Activated T-helper 1 cell treated with anti-CD3 and anti-CD28 coated beads, Interleukin-12 subunit alpha, Interleukin-12 subunit beta, Interleukin-2, Interleukin-4 antibody, amounts not matched to agents 30 ng/mL and 10 ng/mL and 1 ng/mL, durations not matched to agents 14 hours and 24 hours and 36 hours (primary cell): ENCODE results near the gene LEAP2. TPM values are rescaled to one million over a fixed set of nuclear protein-coding genes. Genes with fewer than 3 reads are reported as not detected.

ENCODE experiments used
- DNase-seq: peaks from one replicate; pipeline ENCODE4 v3.0.0; 2021; ENCODE audit warnings: low spot score
- H3K27ac Mint-ChIP-seq: one replicate; pipeline ENCODE4 v1.8.0; 2021; ENCODE audit warnings: mild to moderate bottlenecking, mixed read lengths
- H3K27me3 Mint-ChIP-seq: one replicate; pipeline ENCODE4 v1.8.0; 2022; ENCODE audit warnings: mild to moderate bottlenecking, moderate library complexity, mixed read lengths; ENCODE audit not compliant: insufficient read depth
- H3K36me3 Mint-ChIP-seq: one replicate; pipeline ENCODE4 v1.8.0; 2021; ENCODE audit warnings: low read depth, mixed read lengths
- H3K4me1 Mint-ChIP-seq: one replicate; pipeline ENCODE4 v1.8.0; 2021; ENCODE audit warnings: low read depth, mixed read lengths
- H3K4me3 Mint-ChIP-seq: one replicate; pipeline ENCODE4 v1.8.0; 2021; ENCODE audit warnings: mild to moderate bottlenecking, moderate library complexity, mixed read lengths
- H3K9me3 Mint-ChIP-seq: one replicate; pipeline ENCODE4 v1.8.0; 2021; ENCODE audit warnings: mixed read lengths
- intact Hi-C: fragments of 100-400 bp; cut with micrococcal nuclease; formaldehyde crosslinking; loops from one replicate; pipeline ENCODE4 v1.15.1; 2024
- total RNA-seq: library from RNA; stranded (reverse); gene quantifications from 2 replicates; pipeline ENCODE4 v1.2.3, GENCODE V29; 2022

Gene LEAP2
- total RNA-seq, 1 donor from 2014 or later, result 4.9 TPM

DNA sequence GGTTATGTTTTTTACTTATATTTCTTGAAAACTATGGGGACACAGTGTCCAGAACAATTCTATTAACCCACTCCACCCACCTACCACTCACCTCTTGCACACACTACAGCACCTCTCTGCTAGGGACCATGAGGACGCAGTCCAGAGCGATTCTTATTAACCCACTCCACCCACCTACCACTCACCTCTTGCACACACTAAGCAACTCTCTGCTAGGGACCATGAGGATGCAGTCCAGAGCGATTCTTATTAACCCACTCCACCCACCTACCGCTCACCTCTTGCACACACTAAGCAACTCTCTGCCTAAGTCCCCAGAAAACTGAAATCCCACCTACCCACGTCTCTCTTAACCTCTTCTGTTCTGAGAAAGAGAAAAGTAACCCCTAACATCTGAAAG lies 40.9 kb upstream of the LEAP2 start:
- Mint-ChIP-seq H3K27ac (no peak overlapping the region), H3K27me3 (peaks cover 38% of the 10 kb centered on the region), H3K4me3 (peak overlapping the region; percentile 50), H3K4me1 (peaks cover 21% of the 10 kb centered on the region), H3K36me3 (peaks cover 2% of the 10 kb centered on the region), H3K9me3 (no peaks in the 10 kb centered on the region)
- DNase-seq, result no peak
- intact Hi-C loops, result no loop called here

DNA sequence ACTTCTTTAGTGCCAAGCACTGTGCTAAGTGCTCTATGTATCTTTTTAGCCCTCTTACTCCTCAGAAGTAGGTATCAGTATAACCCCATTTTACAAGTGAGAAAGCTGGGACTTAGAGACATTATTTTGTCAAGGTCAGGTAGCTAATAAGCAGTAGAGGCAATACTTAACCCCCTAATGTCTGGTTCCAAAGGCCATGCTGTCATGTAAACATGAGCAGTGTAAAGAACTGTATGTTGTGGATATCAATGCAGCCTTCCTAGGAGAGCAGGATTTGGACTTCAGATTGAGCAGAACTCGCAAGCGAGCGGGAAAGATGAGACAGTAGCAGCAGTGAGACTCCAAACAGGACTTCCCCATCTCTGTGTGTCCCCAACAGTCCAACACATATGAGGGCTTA lies 39.4 kb upstream of the LEAP2 start:
- no peaks in the 10 kb centered on the region for H3K9me3 Mint-ChIP-seq
- intact Hi-C loops, result no loop called here
- peaks cover 2% of the 10 kb centered on the region for H3K36me3 Mint-ChIP-seq
- H3K27me3 Mint-ChIP-seq, result peaks cover 25% of the 10 kb centered on the region
- H3K4me3 Mint-ChIP-seq, result no peak overlapping the region
- DNase-seq, result no peak
- no peak overlapping the region for H3K27ac Mint-ChIP-seq
- peaks cover 16% of the 10 kb centered on the region for H3K4me1 Mint-ChIP-seq

DNA sequence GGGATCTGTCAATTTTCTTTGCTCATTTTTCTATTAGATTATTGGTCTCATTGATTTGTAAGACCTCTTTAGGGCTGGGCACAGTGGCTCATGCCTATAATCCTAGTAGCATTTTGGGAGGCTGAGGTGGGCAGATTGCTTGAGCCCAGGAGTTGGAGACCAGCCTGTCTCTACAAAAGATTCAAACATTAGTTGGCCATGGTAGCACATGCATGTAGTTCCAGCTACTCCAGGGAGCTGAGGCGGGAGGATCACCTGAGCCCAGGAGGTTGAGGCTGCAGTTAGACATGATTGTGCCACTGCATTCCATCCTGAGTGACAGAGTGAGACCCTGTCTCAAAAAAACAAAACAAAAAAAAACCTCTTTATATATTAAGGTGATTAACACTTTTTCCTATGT lies 36.6 kb upstream of the LEAP2 start:
- no peaks in the 10 kb centered on the region for H3K36me3 Mint-ChIP-seq
- DNase-seq, result no peak
- H3K27me3 Mint-ChIP-seq, result peaks cover 9% of the 10 kb centered on the region
- H3K9me3 Mint-ChIP-seq, result no peaks in the 10 kb centered on the region
- no peaks in the 10 kb centered on the region for H3K4me1 Mint-ChIP-seq
- no peak overlapping the region for H3K27ac Mint-ChIP-seq
- intact Hi-C loops, result no loop called here
- H3K4me3 Mint-ChIP-seq, result no peak overlapping the region

DNA sequence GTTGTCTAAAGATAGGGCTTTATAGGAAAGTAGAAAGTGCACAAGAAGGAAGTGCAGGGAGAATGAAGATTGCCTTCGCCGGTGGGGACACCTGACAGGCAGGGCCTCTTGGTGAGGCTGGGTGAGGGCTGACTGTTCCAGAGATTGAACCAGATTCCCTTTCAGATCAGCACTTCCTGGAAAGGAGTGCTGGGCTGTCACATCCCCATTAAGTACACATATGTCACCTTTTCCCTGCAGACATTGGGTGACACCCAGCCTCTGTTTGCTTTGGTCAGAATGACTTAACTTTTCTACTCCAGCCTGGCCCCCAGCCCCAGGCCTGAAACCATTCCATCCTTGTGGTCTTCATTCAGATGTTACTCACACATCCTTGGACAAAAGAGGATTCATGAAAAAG lies 35.6 kb upstream of the LEAP2 start:
- H3K36me3 Mint-ChIP-seq, result no peaks in the 10 kb centered on the region
- no peaks in the 10 kb centered on the region for H3K4me1 Mint-ChIP-seq
- DNase-seq, result no peak
- H3K4me3 Mint-ChIP-seq, result no peak overlapping the region
- no peaks in the 10 kb centered on the region for H3K9me3 Mint-ChIP-seq
- intact Hi-C loops, result no loop called here
- no peak overlapping the region for H3K27ac Mint-ChIP-seq
- peaks cover 6% of the 10 kb centered on the region for H3K27me3 Mint-ChIP-seq

DNA sequence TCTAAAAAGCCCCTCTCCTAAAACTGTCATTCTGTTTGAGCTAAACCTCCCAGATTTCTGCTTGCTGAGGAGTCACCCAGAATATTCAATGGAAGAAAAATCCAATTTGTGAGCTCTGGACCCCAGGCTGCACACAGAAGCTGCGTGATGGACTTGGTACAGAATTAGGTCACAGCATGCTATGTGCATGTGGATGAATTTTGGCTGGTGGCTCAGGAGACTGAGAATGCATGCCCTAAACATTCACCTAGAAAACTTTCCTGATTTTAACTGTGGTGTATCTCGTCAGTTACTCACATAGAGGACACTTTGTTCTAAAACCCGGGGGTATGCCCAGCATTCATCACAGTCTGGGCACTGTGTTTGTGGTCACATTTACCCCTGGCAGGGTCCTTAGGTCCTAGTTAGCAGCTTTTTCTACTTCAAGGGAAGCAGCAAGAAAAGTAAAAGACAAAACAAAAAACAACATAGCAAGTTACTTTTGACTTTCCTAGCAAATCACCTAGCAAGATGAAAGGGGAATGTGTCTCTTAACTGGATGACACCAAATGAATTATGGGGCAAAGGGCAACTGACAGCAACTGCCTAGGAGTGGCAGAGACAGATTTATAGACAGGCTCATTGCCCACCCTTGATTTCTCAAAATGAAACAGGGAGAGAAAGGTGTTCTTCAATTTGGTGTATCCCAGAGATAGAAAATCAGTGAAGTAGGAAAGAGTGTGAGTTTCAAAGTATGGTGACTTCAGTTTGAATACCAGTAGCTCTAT lies 34.8 kb upstream of the LEAP2 start:
- no peak overlapping the region for H3K27ac Mint-ChIP-seq
- H3K27me3 Mint-ChIP-seq, result no peaks in the 10 kb centered on the region
- no peak overlapping the region for H3K4me3 Mint-ChIP-seq
- intact Hi-C loops, result no loop called here
- no peak for DNase-seq
- H3K36me3 Mint-ChIP-seq, result no peaks in the 10 kb centered on the region
- no peaks in the 10 kb centered on the region for H3K4me1 Mint-ChIP-seq
- no peaks in the 10 kb centered on the region for H3K9me3 Mint-ChIP-seq

DNA sequence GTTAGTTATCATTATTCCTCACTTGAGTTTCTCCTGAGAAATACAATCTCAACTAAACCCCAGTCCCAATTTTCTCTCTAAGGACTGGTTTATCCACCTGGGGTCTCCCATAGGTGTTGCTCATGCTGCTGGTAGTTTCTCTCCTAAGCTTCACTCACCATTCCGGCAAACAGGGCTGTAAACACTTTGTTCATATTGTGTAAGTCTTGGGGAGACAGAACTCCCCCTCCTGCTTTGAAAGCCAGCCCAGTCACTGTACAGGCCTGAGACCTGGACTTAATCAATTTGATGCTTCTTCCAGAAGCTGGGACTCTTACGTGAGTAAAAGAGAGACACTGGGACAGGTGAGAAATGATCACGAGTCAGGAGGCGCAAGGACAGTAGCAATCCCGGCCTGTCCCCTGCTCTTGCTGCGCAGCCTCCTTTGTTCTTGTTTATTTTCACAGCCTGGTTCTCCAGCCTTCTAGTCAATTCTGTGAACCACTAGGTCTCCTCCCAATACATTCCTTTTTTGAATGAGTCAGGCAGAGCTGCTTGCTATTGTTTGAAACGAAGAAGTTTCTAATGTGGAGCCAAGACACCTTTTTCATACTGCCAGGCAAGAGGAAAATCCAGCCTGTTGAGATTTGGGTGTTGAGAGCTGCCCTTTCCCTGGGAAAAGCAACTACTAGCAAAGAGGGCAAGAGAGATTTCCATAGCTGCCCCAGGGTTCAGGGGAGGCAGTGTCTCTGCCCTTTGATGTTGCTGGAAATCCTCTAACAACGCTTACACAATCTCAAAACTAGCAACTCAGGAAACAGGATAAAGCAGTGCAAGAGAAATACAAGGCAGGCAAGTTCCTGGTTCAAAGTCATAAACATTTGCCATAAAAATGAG lies 33.8 kb upstream of the LEAP2 start:
- Mint-ChIP-seq H3K36me3 (no peaks in the 10 kb centered on the region), H3K4me3 (no peak overlapping the region), H3K27me3 (no peaks in the 10 kb centered on the region), H3K27ac (no peak overlapping the region), H3K9me3 (no peaks in the 10 kb centered on the region), H3K4me1 (no peaks in the 10 kb centered on the region)
- DNase-seq, result no peak
- intact Hi-C loops, result no loop called here

DNA sequence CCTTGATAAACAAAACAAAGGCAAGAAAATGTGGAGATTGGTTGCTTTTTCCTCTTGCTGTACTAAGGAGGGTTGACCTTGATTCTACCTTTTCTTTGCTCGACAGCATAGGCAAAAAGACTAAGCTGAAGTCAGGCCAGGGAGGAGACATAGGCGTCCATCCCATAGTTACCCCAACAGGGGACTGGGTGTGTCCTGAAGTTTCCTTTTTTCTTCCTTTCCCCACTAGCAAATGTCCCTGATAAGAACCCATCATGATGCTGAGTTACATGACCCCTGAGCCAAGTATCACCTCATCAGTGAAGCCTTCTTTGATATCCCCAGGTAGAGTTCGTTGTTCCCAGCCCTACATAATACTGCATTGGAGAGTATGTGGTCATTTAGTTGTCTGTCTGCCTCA lies 33.2 kb upstream of the LEAP2 start:
- Mint-ChIP-seq H3K9me3 (no peaks in the 10 kb centered on the region), H3K4me3 (no peak overlapping the region), H3K27me3 (no peaks in the 10 kb centered on the region), H3K4me1 (no peaks in the 10 kb centered on the region), H3K27ac (no peak overlapping the region), H3K36me3 (no peaks in the 10 kb centered on the region)
- no peak for DNase-seq
- intact Hi-C loops, result no loop called here

DNA sequence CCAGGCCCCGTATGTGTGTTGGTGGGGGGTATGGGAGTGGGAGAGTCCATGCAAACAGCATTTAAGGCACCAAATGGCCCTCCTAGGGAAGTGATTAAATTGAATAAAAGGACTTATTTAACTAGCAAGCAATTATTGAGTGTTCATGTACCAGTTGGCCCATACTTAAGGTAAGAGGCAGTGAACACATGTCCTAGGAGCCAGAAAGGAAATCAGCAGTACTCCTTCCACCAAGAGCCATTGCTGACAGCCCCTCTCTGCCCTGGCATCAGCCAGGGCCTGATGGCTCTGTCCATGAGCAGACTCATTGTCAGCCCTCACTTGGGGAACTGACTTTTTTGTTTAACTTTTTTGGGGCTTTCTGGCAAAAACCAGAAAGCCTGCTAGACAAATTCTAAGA lies 32.6 kb upstream of the LEAP2 start:
- Mint-ChIP-seq H3K4me3 (no peak overlapping the region), H3K27ac (no peak overlapping the region), H3K36me3 (no peaks in the 10 kb centered on the region), H3K4me1 (no peaks in the 10 kb centered on the region), H3K27me3 (no peaks in the 10 kb centered on the region), H3K9me3 (no peaks in the 10 kb centered on the region)
- no peak for DNase-seq
- intact Hi-C loops, result no loop called here

DNA sequence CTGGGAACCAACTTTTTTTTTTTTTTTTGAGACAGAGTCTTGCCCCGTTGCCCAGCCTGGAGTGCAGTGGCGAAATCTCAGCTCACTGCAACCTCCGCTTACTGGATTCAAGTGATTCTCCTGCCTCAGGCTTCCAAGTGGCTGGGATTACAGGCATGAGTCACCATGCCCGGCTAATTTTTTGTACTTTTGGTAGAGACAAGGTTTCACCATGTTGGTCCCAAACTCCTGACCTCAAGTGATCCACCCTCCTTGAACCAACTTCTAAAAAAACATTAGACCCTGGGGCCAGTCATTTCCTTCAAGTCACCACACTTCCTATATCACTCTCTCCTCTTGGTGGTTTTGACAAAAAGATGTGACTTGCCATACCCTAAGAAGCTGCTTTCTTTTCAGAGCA lies 32.2 kb upstream of the LEAP2 start:
- intact Hi-C loops, result no loop called here

DNA sequence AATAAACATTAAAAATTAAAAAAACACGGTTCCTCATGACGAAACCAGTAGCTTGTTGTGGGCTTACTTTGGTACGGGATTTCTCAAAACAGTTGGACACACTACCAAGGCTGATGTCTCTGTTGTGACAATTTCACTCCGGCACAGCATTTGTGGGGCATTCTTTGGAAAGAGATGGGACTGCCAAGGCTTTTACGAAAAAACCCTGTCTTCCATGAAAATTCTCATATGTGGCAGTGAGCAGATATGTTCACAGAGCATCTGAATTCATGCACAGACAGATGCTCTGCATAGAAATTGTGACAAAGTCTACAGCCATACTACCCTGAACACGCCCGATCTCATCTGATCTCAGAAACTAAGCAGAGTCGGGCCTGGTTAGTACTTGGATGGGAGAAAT lies 25.2 kb upstream of the LEAP2 start:
- H3K27ac Mint-ChIP-seq, result no peak overlapping the region
- no peak overlapping the region for H3K4me3 Mint-ChIP-seq
- intact Hi-C loops, result no loop called here
- no peak for DNase-seq
- H3K36me3 Mint-ChIP-seq, result no peaks in the 10 kb centered on the region
- no peaks in the 10 kb centered on the region for H3K9me3 Mint-ChIP-seq
- peaks cover 7% of the 10 kb centered on the region for H3K27me3 Mint-ChIP-seq
- no peaks in the 10 kb centered on the region for H3K4me1 Mint-ChIP-seq

More for the DNA sequence above, 32.2 kb upstream of the LEAP2 start:
- no peak overlapping the region for H3K27ac Mint-ChIP-seq
- H3K4me3 Mint-ChIP-seq, result no peak overlapping the region
- no peaks in the 10 kb centered on the region for H3K9me3 Mint-ChIP-seq
- peaks cover 2% of the 10 kb centered on the region for H3K27me3 Mint-ChIP-seq
- no peaks in the 10 kb centered on the region for H3K4me1 Mint-ChIP-seq
- no peaks in the 10 kb centered on the region for H3K36me3 Mint-ChIP-seq
- DNase-seq, result no peak

DNA sequence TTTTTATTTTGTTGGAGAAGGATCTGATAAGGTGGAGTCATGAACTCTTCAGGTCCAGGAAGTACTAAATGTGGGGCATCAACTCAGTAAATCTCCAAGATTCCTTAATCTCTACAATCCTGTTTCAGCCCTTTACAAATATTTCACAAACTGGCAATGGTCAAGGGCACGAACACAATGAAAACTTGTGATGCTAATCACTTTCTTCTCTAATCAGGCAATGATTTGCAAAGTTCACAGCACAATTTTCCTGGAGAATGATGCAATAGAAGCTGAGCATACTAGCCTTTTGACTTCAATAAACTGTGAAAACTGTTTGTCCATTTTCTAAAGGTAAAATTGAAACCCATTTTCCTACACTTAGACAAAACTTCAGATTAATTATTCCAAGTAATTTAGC lies 24.1 kb upstream of the LEAP2 start:
- Mint-ChIP-seq H3K4me1 (no peaks in the 10 kb centered on the region), H3K9me3 (no peaks in the 10 kb centered on the region), H3K27ac (no peak overlapping the region), H3K27me3 (peaks cover 7% of the 10 kb centered on the region), H3K36me3 (no peaks in the 10 kb centered on the region), H3K4me3 (no peak overlapping the region)
- intact Hi-C loops, result no loop called here
- no peak for DNase-seq

DNA sequence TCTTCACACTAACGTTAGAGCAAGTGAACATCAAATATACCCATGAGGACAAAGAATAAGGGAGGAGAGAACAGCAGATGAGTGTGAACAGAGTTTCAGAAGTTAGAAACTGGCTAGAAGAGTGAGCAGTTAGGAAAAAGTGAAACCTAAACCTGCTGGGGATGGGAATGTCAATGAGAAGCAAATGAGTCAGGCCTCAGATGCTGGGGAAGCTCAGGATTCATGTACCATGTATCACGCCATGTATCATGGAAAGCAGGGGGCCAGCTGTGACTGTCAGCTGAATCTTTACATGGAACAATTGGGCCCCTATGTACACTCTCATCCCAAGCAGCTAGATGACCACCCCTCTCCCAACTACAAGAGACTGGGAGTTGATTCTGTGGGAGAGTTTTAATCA lies 23.4 kb upstream of the LEAP2 start:
- no peak overlapping the region for H3K4me3 Mint-ChIP-seq
- H3K36me3 Mint-ChIP-seq, result no peaks in the 10 kb centered on the region
- intact Hi-C loops, result no loop called here
- H3K4me1 Mint-ChIP-seq, result no peaks in the 10 kb centered on the region
- no peaks in the 10 kb centered on the region for H3K9me3 Mint-ChIP-seq
- peaks cover 7% of the 10 kb centered on the region for H3K27me3 Mint-ChIP-seq
- no peak for DNase-seq
- H3K27ac Mint-ChIP-seq, result no peak overlapping the region

DNA sequence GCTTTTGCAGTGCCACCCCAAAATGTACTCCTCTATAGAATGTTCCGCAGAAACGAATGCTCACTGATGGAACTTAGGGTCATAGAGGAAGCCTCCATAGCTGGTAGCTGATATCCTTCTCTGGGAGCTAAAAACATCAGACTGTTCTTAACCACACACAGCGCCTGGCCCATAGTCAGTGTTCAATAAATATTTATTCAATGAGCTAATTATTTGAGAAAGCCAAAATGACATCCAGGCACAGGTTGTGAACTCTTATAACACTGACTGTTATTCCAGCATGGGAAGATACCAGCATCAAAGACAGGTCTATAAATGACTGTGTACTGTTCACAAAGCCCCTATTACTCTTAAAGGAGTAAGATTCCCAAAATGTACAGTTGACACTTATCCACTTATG lies 20.1 kb upstream of the LEAP2 start:
- Mint-ChIP-seq H3K27ac (no peak overlapping the region), H3K9me3 (no peaks in the 10 kb centered on the region), H3K4me3 (no peak overlapping the region), H3K4me1 (no peaks in the 10 kb centered on the region), H3K27me3 (peaks cover 6% of the 10 kb centered on the region), H3K36me3 (no peaks in the 10 kb centered on the region)
- intact Hi-C loops, result no loop called here
- DNase-seq, result no peak
